MM.1S (cell line): ENCODE measurements around the gene TMEM9.

Experiments used
- CTCF ChIP-seq: fragments of 300-600 bp; sonication (generic); IDR thresholded peaks from 2 replicates; pipeline ENCODE4 v1.5.1; 2016; ENCODE audit warnings: antibody characterized with exemption, low read length, mixed read lengths
- EZH2phosphoT487 ChIP-seq: fragments of 300-600 bp; sonication (generic); IDR thresholded peaks from 2 replicates; pipeline ENCODE4 v1.6.1; 2018; ENCODE audit warnings: antibody characterized with exemption, low read length

GRCh38 chr1:201183209-201183608 lies 28.9 kb upstream of the TMEM9 start:
- no peak for TF ChIP-seq EZH2phosphoT487
- TF ChIP-seq CTCF: no peak
